Naive thymus-derived CD4-positive, alpha-beta T cell (primary cell): ENCODE data around the gene LMCD1. TPM values are rescaled to one million over a fixed set of nuclear protein-coding genes. Genes with fewer than 3 reads are reported as not detected.

Experiments used
- ATAC-seq: fragments of 150-1000 bp; cut with Tn5 transposase; 2 replicates; pipeline ENCODE4 v1.10.0; 2021; ENCODE audit warnings: mild to moderate bottlenecking, moderate library complexity
- CTCF ChIA-PET: fragments of 350-600 bp; sonication (Branson Sonifier 250); formaldehyde crosslinking; loops from one replicate; lab custom pipeline; 2021; ENCODE audit warnings: antibody characterized with exemption; lab: Charles Lee
- POLR2A ChIA-PET: fragments of 350-600 bp; sonication (Branson Sonifier 250); formaldehyde crosslinking; loops from one replicate; lab custom pipeline; 2021; ENCODE audit warnings: antibody characterized with exemption, inconsistent platforms; lab: Charles Lee
- DNase-seq, 9 donors: peaks; one replicate each; pipeline versions ENCODE4 v3.0.0 to v3.0.0-alpha.2; 2020 to 2022; ENCODE audit warnings: mixed read lengths in 1 of 9
- H3K27ac ChIP-seq: one replicate; pipeline ENCODE4 v1.7.0; 2013; ENCODE audit warnings: mild to moderate bottlenecking, low read depth, low read length, moderate library complexity
- H3K27me3 ChIP-seq, 2 donors: one replicate each; pipeline ENCODE4 v1.7.0; 2013; ENCODE audit warnings: low read length in 2 of 2, mild to moderate bottlenecking in 2 of 2, moderate library complexity in 2 of 2; ENCODE audit not compliant: control insufficient read depth in 2 of 2, insufficient read depth in 2 of 2
- H3K36me3 ChIP-seq, 3 experiments: 1 replicate in 2 of 3; 2 replicates in 1 of 3; pipeline ENCODE4 v1.7.0; 2013; ENCODE audit warnings: low read length in 3 of 3, mild to moderate bottlenecking in 3 of 3, moderate library complexity in 1 of 3; ENCODE audit not compliant: insufficient read depth in 3 of 3, control insufficient read depth in 2 of 3
- H3K4me1 ChIP-seq, 2 donors: one replicate each; pipeline ENCODE4 v1.7.0; 2013; ENCODE audit warnings: low read length in 2 of 2, mild to moderate bottlenecking in 2 of 2, moderate library complexity in 1 of 2; ENCODE audit not compliant: control insufficient read depth in 2 of 2, insufficient read depth in 2 of 2
- H3K4me3 ChIP-seq: 2 replicates; pipeline ENCODE4 v1.7.0; 2013; ENCODE audit warnings: mild to moderate bottlenecking, low read length
- H3K9me3 ChIP-seq, 3 experiments: 1 replicate in 2 of 3; 2 replicates in 1 of 3; pipeline ENCODE4 v1.7.0; 2013; ENCODE audit warnings: low read length in 3 of 3; ENCODE audit not compliant: control insufficient read depth in 2 of 3
- H3K27ac Mint-ChIP-seq, 9 donors: one replicate each; pipeline ENCODE4 v1.8.0; 2020 to 2022; ENCODE audit warnings: mixed read lengths in 9 of 9, mild to moderate bottlenecking in 8 of 9, moderate library complexity in 5 of 9, inconsistent platforms in 2 of 9
- H3K27me3 Mint-ChIP-seq, 5 donors: one replicate each; pipeline ENCODE4 v1.8.0; 2021 to 2022; ENCODE audit warnings: mixed read lengths in 5 of 5, mild to moderate bottlenecking in 1 of 5
- H3K36me3 Mint-ChIP-seq, 5 donors: one replicate each; pipeline ENCODE4 v1.8.0; 2020 to 2022; ENCODE audit warnings: mixed read lengths in 5 of 5, mild to moderate bottlenecking in 3 of 5, inconsistent platforms in 1 of 5
- H3K4me1 Mint-ChIP-seq, 7 donors: one replicate each; pipeline ENCODE4 v1.8.0; 2020 to 2022; ENCODE audit warnings: mixed read lengths in 7 of 7, mild to moderate bottlenecking in 3 of 7, inconsistent platforms in 1 of 7
- H3K4me3 Mint-ChIP-seq, 10 donors: one replicate each; pipeline ENCODE4 v1.8.0; 2020 to 2022; ENCODE audit warnings: mild to moderate bottlenecking in 10 of 10, mixed read lengths in 10 of 10, moderate library complexity in 6 of 10, inconsistent platforms in 2 of 10
- H3K9me3 Mint-ChIP-seq, 11 donors: one replicate each; pipeline ENCODE4 v1.8.0; 2020 to 2022; ENCODE audit warnings: mixed read lengths in 11 of 11, mild to moderate bottlenecking in 4 of 11, inconsistent platforms in 1 of 11, moderate library complexity in 1 of 11
- intact Hi-C, 2 donors: fragments of 100-400 bp; cut with micrococcal nuclease; formaldehyde crosslinking; loops; one replicate each; pipeline ENCODE4 v1.15.1; 2023
- polyA plus RNA-seq, 2 donors: library from polyadenylated mRNA; unstranded; fragments of 300-500 nt; fragmentation: Illumina TruSeq; gene quantifications; one replicate each; pipeline ENCODE4 v1.2.3, GENCODE V29; 2021
- total RNA-seq, 6 experiments: library from RNA in 5 of 6; stranded (reverse) in 5 of 6; gene quantifications; 1 replicate in 5 of 6; 2 replicates in 1 of 6; pipeline ENCODE4 v1.2.3 and lab custom pipeline; 2021 to 2026

The LMCD1 gene
- total and polyA plus RNA-seq, 7 experiments from 2014 or later = 0.56 TPM; not detected in 6

GRCh38 chr3:8604006-8604405, 102.4 kb downstream of the LMCD1 start:
- ATAC-seq = no peak
- POLR2A ChIA-PET = no interaction called here

GRCh38 chr3:8604988-8605387, 103.4 kb downstream of the LMCD1 start:
- H3K27ac Mint-ChIP-seq = no peak overlapping the region
- H3K4me1 Mint-ChIP-seq = no peaks in the 10 kb centered on the region
- Histone ChIP-seq H3K9me3 (no peaks in the 10 kb centered on the region), H3K4me1 (no peaks in the 10 kb centered on the region), H3K27ac (no peak overlapping the region), H3K27me3 (no peaks in the 10 kb centered on the region), H3K36me3 (no peaks in the 10 kb centered on the region), H3K4me3 (no peak overlapping the region)
- ChIA-PET POLR2A (no interaction called here), CTCF (no interaction called here)
- no peaks in the 10 kb centered on the region for H3K36me3 Mint-ChIP-seq
- DNase-seq = no peak
- no peak for ATAC-seq
- H3K9me3 Mint-ChIP-seq = peaks cover 0 to 1% (median 0%) of the 10 kb centered on the region in 11 donors
- H3K27me3 Mint-ChIP-seq = peaks cover 0 to 21% (median 3%) of the 10 kb centered on the region in 5 donors
- intact Hi-C loops = no loop called here
- no peak overlapping the region for H3K4me3 Mint-ChIP-seq

More at GRCh38 chr3:8604006-8604405, 102.4 kb downstream of the LMCD1 start:
- Mint-ChIP-seq H3K27me3 (peaks cover 0 to 20% (median 3%) of the 10 kb centered on the region in 5 donors), H3K4me1 (no peaks in the 10 kb centered on the region), H3K4me3 (no peak overlapping the region), H3K36me3 (no peaks in the 10 kb centered on the region), H3K9me3 (peaks cover 0 to 1% (median 0%) of the 10 kb centered on the region in 11 donors), H3K27ac (no peak overlapping the region)
- CTCF ChIA-PET = no interaction called here
- DNase-seq = no peak
- no peaks in the 10 kb centered on the region for H3K36me3 ChIP-seq
- H3K27ac ChIP-seq = no peak overlapping the region
- H3K4me3 ChIP-seq = no peak overlapping the region
- no peaks in the 10 kb centered on the region for H3K4me1 ChIP-seq
- no peaks in the 10 kb centered on the region for H3K9me3 ChIP-seq
- H3K27me3 ChIP-seq = no peaks in the 10 kb centered on the region
- intact Hi-C loops = no loop called here

DNA sequence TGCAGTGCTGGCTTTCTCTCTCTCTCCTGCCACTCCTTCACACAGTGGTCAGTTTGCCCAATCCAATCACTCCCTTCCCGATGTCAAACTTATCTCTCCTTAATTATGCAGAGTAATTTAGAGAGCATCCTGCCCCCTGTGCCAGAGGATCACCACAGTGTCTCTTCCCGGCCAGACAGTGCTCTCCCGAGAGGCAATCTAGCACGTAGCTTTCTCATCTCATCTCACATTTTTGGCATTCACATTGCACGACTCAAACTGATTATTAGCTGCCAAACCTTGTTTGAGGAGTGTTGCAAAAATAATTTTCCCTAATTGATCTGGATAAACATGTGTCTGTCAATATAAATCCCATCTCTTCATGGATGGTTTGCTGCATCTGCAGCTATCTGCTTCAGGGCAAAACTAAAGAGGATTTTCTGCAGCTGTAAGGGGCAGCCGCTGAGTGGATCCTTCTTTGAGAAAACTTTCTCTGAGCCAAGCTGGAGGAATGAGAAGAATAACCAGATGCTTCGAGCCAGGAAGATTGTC, 105.1 kb downstream of the LMCD1 start:
- peaks cover 0 to 3% (median 0%) of the 10 kb centered on the region in 11 donors for H3K9me3 Mint-ChIP-seq
- no peaks in the 10 kb centered on the region for H3K4me1 Mint-ChIP-seq
- H3K36me3 Mint-ChIP-seq = no peaks in the 10 kb centered on the region
- DNase-seq (no peak), ATAC-seq (no peak)
- Histone ChIP-seq H3K4me1 (no peaks in the 10 kb centered on the region), H3K36me3 (no peaks in the 10 kb centered on the region), H3K9me3 (no peaks in the 10 kb centered on the region), H3K4me3 (no peak overlapping the region), H3K27me3 (no peaks in the 10 kb centered on the region), H3K27ac (no peak overlapping the region)
- ChIA-PET CTCF (no interaction called here), POLR2A (no interaction called here)
- no peak overlapping the region for H3K27ac Mint-ChIP-seq
- H3K4me3 Mint-ChIP-seq = no peak overlapping the region
- intact Hi-C loops = no loop called here
- H3K27me3 Mint-ChIP-seq = peaks cover 0 to 26% (median 3%) of the 10 kb centered on the region in 5 donors

GRCh38 chr3:8607234-8608040, 105.8 kb downstream of the LMCD1 start:
- intact Hi-C loops = no loop called here
- ATAC-seq (no peak), DNase-seq (no peak)
- Histone ChIP-seq H3K9me3 (no peaks in the 10 kb centered on the region), H3K4me1 (no peaks in the 10 kb centered on the region), H3K27ac (no peak overlapping the region), H3K27me3 (no peaks in the 10 kb centered on the region), H3K36me3 (no peaks in the 10 kb centered on the region), H3K4me3 (no peak overlapping the region)
- Mint-ChIP-seq H3K4me3 (no peak overlapping the region), H3K36me3 (no peaks in the 10 kb centered on the region), H3K27ac (no peak overlapping the region), H3K27me3 (peaks cover 0 to 26% (median 3%) of the 10 kb centered on the region in 5 donors), H3K4me1 (no peaks in the 10 kb centered on the region), H3K9me3 (peaks cover 0 to 3% (median 0%) of the 10 kb centered on the region in 11 donors)
- CTCF ChIA-PET = no interaction called here
- POLR2A ChIA-PET = no interaction called here

GRCh38 chr3:8608041-8608790, 106.6 kb downstream of the LMCD1 start:
- ChIA-PET POLR2A (no interaction called here), CTCF (no interaction called here)
- Mint-ChIP-seq H3K4me1 (no peaks in the 10 kb centered on the region), H3K27ac (no peak overlapping the region), H3K27me3 (peaks cover 0 to 26% (median 3%) of the 10 kb centered on the region in 5 donors), H3K9me3 (peaks cover 0 to 3% (median 0%) of the 10 kb centered on the region in 11 donors), H3K4me3 (no peak overlapping the region), H3K36me3 (no peaks in the 10 kb centered on the region)
- Histone ChIP-seq H3K36me3 (no peaks in the 10 kb centered on the region), H3K4me1 (no peaks in the 10 kb centered on the region), H3K27ac (no peak overlapping the region), H3K4me3 (no peak overlapping the region), H3K27me3 (no peaks in the 10 kb centered on the region), H3K9me3 (no peaks in the 10 kb centered on the region)
- intact Hi-C loops = no loop called here
- ATAC-seq = no peak
- no peak for DNase-seq

DNA sequence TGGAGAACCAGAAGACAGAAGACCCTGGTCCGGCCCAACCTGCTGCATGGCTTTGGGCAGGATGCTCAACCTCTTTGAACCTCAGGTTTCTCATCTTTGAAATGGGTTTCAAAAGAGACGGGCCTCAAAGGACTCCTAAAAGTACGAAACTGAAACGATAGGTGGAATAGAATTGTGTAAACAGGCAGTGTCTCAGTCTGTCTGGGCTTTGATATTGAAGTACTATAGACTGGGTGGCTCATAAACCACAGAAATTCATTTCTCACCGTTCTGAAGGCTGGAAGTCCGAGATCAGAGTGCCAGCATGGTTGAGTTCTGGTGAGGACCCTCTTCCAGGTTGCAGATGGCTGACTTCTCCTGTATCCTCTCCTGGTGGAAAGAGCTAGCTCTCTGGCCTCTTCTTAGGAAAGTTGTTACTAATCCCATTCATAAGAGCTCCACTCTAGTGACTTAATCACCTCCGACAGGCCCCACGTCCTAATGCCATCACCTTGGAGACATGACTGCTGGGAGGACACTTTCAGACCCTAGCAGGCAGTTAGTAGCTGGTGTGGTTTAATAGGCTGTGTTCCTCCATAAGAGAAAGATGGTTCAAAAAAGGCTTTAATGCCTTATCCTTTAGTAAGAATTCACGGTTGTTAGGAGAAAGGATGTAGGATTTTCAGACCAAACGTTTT, 107.3 kb downstream of the LMCD1 start:
- Mint-ChIP-seq H3K4me1 (no peaks in the 10 kb centered on the region), H3K4me3 (no peak overlapping the region), H3K27ac (no peak overlapping the region), H3K36me3 (no peaks in the 10 kb centered on the region), H3K27me3 (peaks cover 0 to 26% (median 3%) of the 10 kb centered on the region in 5 donors), H3K9me3 (peaks cover 0 to 3% (median 0%) of the 10 kb centered on the region in 11 donors)
- Histone ChIP-seq H3K27ac (no peak overlapping the region), H3K9me3 (no peaks in the 10 kb centered on the region), H3K4me3 (no peak overlapping the region), H3K4me1 (no peaks in the 10 kb centered on the region), H3K27me3 (no peaks in the 10 kb centered on the region), H3K36me3 (no peaks in the 10 kb centered on the region)
- no peak for ATAC-seq
- intact Hi-C loops = no loop called here
- CTCF ChIA-PET = no interaction called here
- POLR2A ChIA-PET = no interaction called here
- no peak for DNase-seq
